ENCODE data around the gene GRAMD2B. TPM values are rescaled to one million over a fixed set of nuclear protein-coding genes. Genes with fewer than 3 reads are reported as not detected.
"Not testable (repeated sequence)": the region's sequence is repeated elsewhere in the genome, so short reads cannot be mapped to it uniquely, and the experiment has no call there.

The GRAMD2B gene
- polyA plus RNA-seq, 3 donors: 20.8 to 28.5 (median 28.0) TPM

GRCh38 chr5:126464959-126465358, 41.8 kb downstream of the GRAMD2B start:
- no peak for DNase-seq (ENCODE audit: extremely low read depth in 1 of 11, low read depth in 9 of 11, low spot score in 4 of 11)

- no peak for DNase-seq (ENCODE audit: extremely low read depth in 1 of 11, low read depth in 9 of 11, low spot score in 4 of 11)
Observed at GRCh38 chr5:126468091-126468490, 44.9 kb downstream of the GRAMD2B start.

GRCh38 chr5:126469536-126470316, 46.5 kb downstream of the GRAMD2B start:
- no peak for DNase-seq (ENCODE audit: extremely low read depth in 1 of 11, low read depth in 9 of 11, low spot score in 4 of 11)

- DNase-seq (ENCODE audit: extremely low read depth in 1 of 11, low read depth in 9 of 11, low spot score in 4 of 11): not testable (repeated sequence)
Observed at GRCh38 chr5:126470529-126470928, 47.3 kb downstream of the GRAMD2B start.

- DNase-seq (ENCODE audit: extremely low read depth in 1 of 11, low read depth in 9 of 11, low spot score in 4 of 11): no peak
Observed at GRCh38 chr5:126471247-126471646, 48.0 kb downstream of the GRAMD2B start.

- DNase-seq (ENCODE audit: extremely low read depth in 1 of 11, low read depth in 9 of 11, low spot score in 4 of 11): no peak
Observed at GRCh38 chr5:126471875-126472537, 48.8 kb downstream of the GRAMD2B start.

- DNase-seq (ENCODE audit: extremely low read depth in 1 of 11, low read depth in 9 of 11, low spot score in 4 of 11): no peak
Observed at GRCh38 chr5:126472538-126472889, 49.3 kb downstream of the GRAMD2B start.

GRCh38 chr5:126477294-126478117, 54.3 kb downstream of the GRAMD2B start:
- DNase-seq (ENCODE audit: extremely low read depth in 1 of 11, low read depth in 9 of 11, low spot score in 4 of 11): no peak

GRCh38 chr5:126479810-126480209, 56.6 kb downstream of the GRAMD2B start:
- DNase-seq (ENCODE audit: extremely low read depth in 1 of 11, low read depth in 9 of 11, low spot score in 4 of 11): no peak

- no peak for DNase-seq (ENCODE audit: extremely low read depth in 1 of 11, low read depth in 9 of 11, low spot score in 4 of 11)
Observed at GRCh38 chr5:126480824-126481223, 57.6 kb downstream of the GRAMD2B start.

- no peak for DNase-seq (ENCODE audit: extremely low read depth in 1 of 11, low read depth in 9 of 11, low spot score in 4 of 11)
Observed at GRCh38 chr5:126481243-126481642, 58.0 kb downstream of the GRAMD2B start.

GRCh38 chr5:126482591-126482990, 59.4 kb downstream of the GRAMD2B start:
- no peak for DNase-seq (ENCODE audit: extremely low read depth in 1 of 11, low read depth in 9 of 11, low spot score in 4 of 11)

GRCh38 chr5:126483156-126483555, 59.9 kb downstream of the GRAMD2B start:
- no peak for DNase-seq (ENCODE audit: extremely low read depth in 1 of 11, low read depth in 9 of 11, low spot score in 4 of 11)

- DNase-seq (ENCODE audit: extremely low read depth in 1 of 11, low read depth in 9 of 11, low spot score in 4 of 11): no peak
Observed at GRCh38 chr5:126484253-126484652, 61.0 kb downstream of the GRAMD2B start.

GRCh38 chr5:126486332-126486731, 63.1 kb downstream of the GRAMD2B start:
- no peak for DNase-seq (ENCODE audit: extremely low read depth in 1 of 11, low read depth in 9 of 11, low spot score in 4 of 11)

GRCh38 chr5:126487596-126487995, 64.4 kb downstream of the GRAMD2B start:
- no peak for DNase-seq (ENCODE audit: extremely low read depth in 1 of 11, low read depth in 9 of 11, low spot score in 4 of 11)

GRCh38 chr5:126488443-126489065, 65.3 kb downstream of the GRAMD2B start:
- DNase-seq (ENCODE audit: extremely low read depth in 1 of 11, low read depth in 9 of 11, low spot score in 4 of 11): no peak

GRCh38 chr5:126490167-126490940, 67.1 kb downstream of the GRAMD2B start:
- DNase-seq (ENCODE audit: extremely low read depth in 1 of 11, low read depth in 9 of 11, low spot score in 4 of 11): no peak

- DNase-seq (ENCODE audit: extremely low read depth in 1 of 11, low read depth in 9 of 11, low spot score in 4 of 11): no peak
Observed at GRCh38 chr5:126492939-126493338, 69.7 kb downstream of the GRAMD2B start.
